ENCODE results near the gene USP12.
A peak's percentile ranks its signal among the peaks of the same experiment; 100 is the strongest.

Gene USP12

GRCh38 chr13:27052551-27053208 lies 118.9 kb downstream of the USP12 start:
- Histone ChIP-seq H3K27ac (ENCODE audit: insufficient read depth in 1 of 2, low read depth in 1 of 2, low read length in 2 of 2, poor library complexity in 1 of 2, severe bottlenecking in 2 of 2) (no peak overlapping the region), H3K9me3 (ENCODE audit: control extremely low read depth in 1 of 5, control insufficient read depth in 4 of 5, insufficient read depth in 2 of 5, low read depth in 1 of 5, low read length in 4 of 5) (peaks cover 0 to 5% (median 0%) of the 10 kb centered on the region in 5 experiments), H3K4me1 (ENCODE audit: control extremely low read depth in 1 of 4, control insufficient read depth in 4 of 4, insufficient read depth in 4 of 4, low read length in 3 of 4) (peaks cover 0 to 21% (median 10%) of the 10 kb centered on the region in 4 experiments), H3K27me3 (replicated peaks in 2 of 5; ENCODE audit: control insufficient read depth in 4 of 5, insufficient read depth in 5 of 5, low read length in 4 of 5) (no peaks in the 10 kb centered on the region), H3K36me3 (ENCODE audit: control insufficient read depth in 4 of 4, insufficient read depth in 4 of 4, low read length in 3 of 4) (no peaks in the 10 kb centered on the region), H3K4me3 (ENCODE audit: control insufficient read depth in 1 of 7, extremely low read depth in 1 of 7, insufficient read depth in 4 of 7, low read depth in 2 of 7, low read length in 6 of 7) (peak overlapping the region in 1 of 7 experiments; percentile 1)
- 100% methylated on average over 5 of the region's 6 CpGs for WGBS (ENCODE audit: insufficient coverage)
- CTCF ChIA-PET, result no interaction called here
- DNase-seq, result no peak
- POLR2A ChIA-PET, result no interaction called here

GRCh38 chr13:27047081-27047480 lies 124.5 kb downstream of the USP12 start:
- Histone ChIP-seq H3K27me3 (replicated peaks in 2 of 5; ENCODE audit: control insufficient read depth in 4 of 5, insufficient read depth in 5 of 5, low read length in 4 of 5) (no peaks in the 10 kb centered on the region), H3K4me1 (ENCODE audit: control extremely low read depth in 1 of 4, control insufficient read depth in 4 of 4, insufficient read depth in 4 of 4, low read length in 3 of 4) (peaks cover 4 to 16% (median 8%) of the 10 kb centered on the region in 4 experiments), H3K4me3 (ENCODE audit: control insufficient read depth in 1 of 7, extremely low read depth in 1 of 7, insufficient read depth in 4 of 7, low read depth in 2 of 7, low read length in 6 of 7) (no peak overlapping the region), H3K36me3 (ENCODE audit: control insufficient read depth in 4 of 4, insufficient read depth in 4 of 4, low read length in 3 of 4) (no peaks in the 10 kb centered on the region), H3K9me3 (ENCODE audit: control extremely low read depth in 1 of 5, control insufficient read depth in 4 of 5, insufficient read depth in 2 of 5, low read depth in 1 of 5, low read length in 4 of 5) (peaks cover 0 to 5% (median 0%) of the 10 kb centered on the region in 5 experiments), H3K27ac (ENCODE audit: insufficient read depth in 1 of 2, low read depth in 1 of 2, low read length in 2 of 2, poor library complexity in 1 of 2, severe bottlenecking in 2 of 2) (no peak overlapping the region)
- ChIA-PET POLR2A (no interaction called here), CTCF (no interaction called here)
- WGBS (ENCODE audit: insufficient coverage), result 95% methylated on average over 13 of the region's 13 CpGs
- no peak for DNase-seq

GRCh38 chr13:27044837-27045570 lies 126.6 kb downstream of the USP12 start:
- Histone ChIP-seq H3K9me3 (ENCODE audit: control extremely low read depth in 1 of 5, control insufficient read depth in 4 of 5, insufficient read depth in 2 of 5, low read depth in 1 of 5, low read length in 4 of 5) (no peaks in the 10 kb centered on the region), H3K4me3 (ENCODE audit: control insufficient read depth in 1 of 7, extremely low read depth in 1 of 7, insufficient read depth in 4 of 7, low read depth in 2 of 7, low read length in 6 of 7) (no peak overlapping the region), H3K36me3 (ENCODE audit: control insufficient read depth in 4 of 4, insufficient read depth in 4 of 4, low read length in 3 of 4) (no peaks in the 10 kb centered on the region), H3K27ac (ENCODE audit: insufficient read depth in 1 of 2, low read depth in 1 of 2, low read length in 2 of 2, poor library complexity in 1 of 2, severe bottlenecking in 2 of 2) (no peak overlapping the region), H3K27me3 (replicated peaks in 2 of 5; ENCODE audit: control insufficient read depth in 4 of 5, insufficient read depth in 5 of 5, low read length in 4 of 5) (no peaks in the 10 kb centered on the region), H3K4me1 (ENCODE audit: control extremely low read depth in 1 of 4, control insufficient read depth in 4 of 4, insufficient read depth in 4 of 4, low read length in 3 of 4) (peaks cover 4 to 16% (median 8%) of the 10 kb centered on the region in 4 experiments)
- CTCF ChIA-PET, result interaction anchor here (0.7 to 1.6 kb wide), 2 partner anchors 10 to 15 kb away, joined by 3 to 4 read pairs; no protein-coding TSS in a partner anchor
- POLR2A ChIA-PET, result no interaction called here
- DNase-seq, result peak in 2 of 3 donors; percentile 52 to 72
- 89% methylated on average over 14 of the region's 15 CpGs for WGBS (ENCODE audit: insufficient coverage)

DNA sequence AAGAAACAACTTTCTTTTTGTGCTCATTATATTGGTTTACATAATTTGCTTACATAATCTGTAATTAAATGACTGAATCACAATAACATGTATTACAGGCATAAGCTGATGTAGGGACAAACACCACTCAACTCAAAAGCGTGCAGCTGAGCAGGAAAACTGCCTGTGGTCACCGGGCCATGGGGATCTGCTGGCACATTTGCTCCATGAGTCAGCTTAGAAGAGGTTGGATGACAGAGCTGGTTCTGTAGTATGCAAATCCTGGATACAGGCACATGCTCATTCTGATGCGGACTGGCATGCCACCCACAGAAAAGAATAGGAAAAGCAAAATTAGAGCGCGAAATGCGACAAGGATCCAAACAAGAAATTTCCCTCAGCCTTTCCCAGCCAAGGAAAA lies 128.6 kb downstream of the USP12 start:
- peak; percentile 61 to 92 (median 87) for DNase-seq
- Histone ChIP-seq H3K27me3 (replicated peaks in 2 of 5; ENCODE audit: control insufficient read depth in 4 of 5, insufficient read depth in 5 of 5, low read length in 4 of 5) (no peaks in the 10 kb centered on the region), H3K4me1 (ENCODE audit: control extremely low read depth in 1 of 4, control insufficient read depth in 4 of 4, insufficient read depth in 4 of 4, low read length in 3 of 4) (peaks cover 4 to 16% (median 8%) of the 10 kb centered on the region in 4 experiments), H3K9me3 (ENCODE audit: control extremely low read depth in 1 of 5, control insufficient read depth in 4 of 5, insufficient read depth in 2 of 5, low read depth in 1 of 5, low read length in 4 of 5) (no peaks in the 10 kb centered on the region), H3K27ac (ENCODE audit: insufficient read depth in 1 of 2, low read depth in 1 of 2, low read length in 2 of 2, poor library complexity in 1 of 2, severe bottlenecking in 2 of 2) (no peak overlapping the region), H3K4me3 (ENCODE audit: control insufficient read depth in 1 of 7, extremely low read depth in 1 of 7, insufficient read depth in 4 of 7, low read depth in 2 of 7, low read length in 6 of 7) (no peak overlapping the region), H3K36me3 (ENCODE audit: control insufficient read depth in 4 of 4, insufficient read depth in 4 of 4, low read length in 3 of 4) (no peaks in the 10 kb centered on the region)
- ChIA-PET CTCF (no interaction called here), POLR2A (interaction anchor here (0.7 kb wide), 1 partner anchor 31 kb away, joined by 3 read pairs; no protein-coding TSS in a partner anchor)
- WGBS (ENCODE audit: insufficient coverage), result 0% methylated on average over 1 of the region's 6 CpGs

DNA sequence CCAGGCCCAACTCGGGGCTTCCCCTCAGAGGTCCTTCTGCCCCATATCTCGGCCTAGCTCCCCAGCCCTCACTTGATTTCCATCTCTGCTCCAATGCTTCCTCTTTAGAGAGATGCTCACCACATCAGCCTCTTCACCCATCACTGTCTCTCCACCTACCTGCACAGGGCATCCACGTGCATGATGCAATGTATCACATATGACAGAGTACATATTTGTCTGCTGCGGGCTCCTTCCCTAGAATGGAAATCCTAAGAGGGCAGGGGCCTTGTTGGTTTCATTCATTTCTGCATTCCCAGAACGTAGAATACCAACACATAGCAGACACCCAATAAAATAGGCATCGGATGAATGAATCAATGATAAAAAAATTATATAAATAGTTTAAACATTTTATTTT lies 130.3 kb downstream of the USP12 start:
- CTCF ChIA-PET, result no interaction called here
- DNase-seq, result no peak
- Histone ChIP-seq H3K36me3 (ENCODE audit: control insufficient read depth in 4 of 4, insufficient read depth in 4 of 4, low read length in 3 of 4) (no peaks in the 10 kb centered on the region), H3K9me3 (ENCODE audit: control extremely low read depth in 1 of 5, control insufficient read depth in 4 of 5, insufficient read depth in 2 of 5, low read depth in 1 of 5, low read length in 4 of 5) (no peaks in the 10 kb centered on the region), H3K4me1 (ENCODE audit: control extremely low read depth in 1 of 4, control insufficient read depth in 4 of 4, insufficient read depth in 4 of 4, low read length in 3 of 4) (peaks cover 4 to 16% (median 8%) of the 10 kb centered on the region in 4 experiments), H3K4me3 (ENCODE audit: control insufficient read depth in 1 of 7, extremely low read depth in 1 of 7, insufficient read depth in 4 of 7, low read depth in 2 of 7, low read length in 6 of 7) (no peak overlapping the region), H3K27me3 (replicated peaks in 2 of 5; ENCODE audit: control insufficient read depth in 4 of 5, insufficient read depth in 5 of 5, low read length in 4 of 5) (peaks cover 0 to 7% (median 0%) of the 10 kb centered on the region in 5 experiments), H3K27ac (ENCODE audit: insufficient read depth in 1 of 2, low read depth in 1 of 2, low read length in 2 of 2, poor library complexity in 1 of 2, severe bottlenecking in 2 of 2) (no peak overlapping the region)
- POLR2A ChIA-PET, result no interaction called here
- WGBS (ENCODE audit: insufficient coverage), result 77% methylated on average over 2 of the region's 6 CpGs

GRCh38 chr13:27040826-27041108 lies 130.8 kb downstream of the USP12 start:
- peaks cover 0 to 8% (median 0%) of the 10 kb centered on the region in 5 experiments for H3K27me3 ChIP-seq (replicated peaks in 2 of 5; ENCODE audit: control insufficient read depth in 4 of 5, insufficient read depth in 5 of 5, low read length in 4 of 5)
- no peaks in the 10 kb centered on the region for H3K36me3 ChIP-seq (ENCODE audit: control insufficient read depth in 4 of 4, insufficient read depth in 4 of 4, low read length in 3 of 4)
- 96% methylated on average over 3 of the region's 4 CpGs for WGBS (ENCODE audit: insufficient coverage)
- ChIA-PET POLR2A (no interaction called here), CTCF (interaction anchor here (0.9 kb wide), 1 partner anchor 56 kb away, joined by 3 read pairs; no protein-coding TSS in a partner anchor)
- no peak overlapping the region for H3K4me3 ChIP-seq (ENCODE audit: control insufficient read depth in 1 of 7, extremely low read depth in 1 of 7, insufficient read depth in 4 of 7, low read depth in 2 of 7, low read length in 6 of 7)
- H3K4me1 ChIP-seq (ENCODE audit: control extremely low read depth in 1 of 4, control insufficient read depth in 4 of 4, insufficient read depth in 4 of 4, low read length in 3 of 4), result peaks cover 4 to 16% (median 8%) of the 10 kb centered on the region in 4 experiments
- no peak for DNase-seq
- H3K9me3 ChIP-seq (ENCODE audit: control extremely low read depth in 1 of 5, control insufficient read depth in 4 of 5, insufficient read depth in 2 of 5, low read depth in 1 of 5, low read length in 4 of 5), result no peaks in the 10 kb centered on the region
- no peak overlapping the region for H3K27ac ChIP-seq (ENCODE audit: insufficient read depth in 1 of 2, low read depth in 1 of 2, low read length in 2 of 2, poor library complexity in 1 of 2, severe bottlenecking in 2 of 2)

DNA sequence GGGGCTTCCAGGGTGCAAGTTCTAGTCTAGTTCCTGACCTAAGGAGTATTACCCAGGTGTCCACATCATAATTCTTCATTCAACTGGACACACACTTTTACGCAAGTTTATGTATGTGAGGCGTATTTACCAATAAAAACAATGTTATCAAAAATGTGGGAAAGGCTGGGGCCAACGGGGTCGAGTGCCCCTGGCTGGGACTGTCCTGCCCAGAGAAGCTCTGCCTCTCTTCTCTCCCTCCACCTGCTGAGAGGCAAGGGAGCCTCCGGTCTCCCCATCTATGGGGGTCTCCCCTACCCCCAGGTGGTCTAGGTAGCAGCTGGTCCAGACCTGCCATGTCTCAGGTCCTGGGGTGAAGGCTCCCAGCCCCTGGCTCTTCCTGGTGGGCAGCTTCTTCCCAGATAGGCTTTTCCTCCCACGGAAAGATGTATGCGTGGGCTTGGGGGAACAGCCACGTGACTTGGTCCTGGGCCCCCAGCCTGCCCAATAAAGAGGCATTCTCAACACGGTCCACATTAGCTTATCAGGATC lies 132.4 kb downstream of the USP12 start:
- ChIA-PET POLR2A (no interaction called here), CTCF (interaction anchor here (0.6 to 1.2 kb wide), 2 partner anchors 12 to 123 kb away, joined by 3 read pairs; no protein-coding TSS in a partner anchor)
- no peak for DNase-seq
- 96% methylated on average over 6 of the region's 9 CpGs for WGBS (ENCODE audit: insufficient coverage)
- Histone ChIP-seq H3K9me3 (ENCODE audit: control extremely low read depth in 1 of 5, control insufficient read depth in 4 of 5, insufficient read depth in 2 of 5, low read depth in 1 of 5, low read length in 4 of 5) (no peaks in the 10 kb centered on the region), H3K4me3 (ENCODE audit: control insufficient read depth in 1 of 7, extremely low read depth in 1 of 7, insufficient read depth in 4 of 7, low read depth in 2 of 7, low read length in 6 of 7) (no peak overlapping the region), H3K36me3 (ENCODE audit: control insufficient read depth in 4 of 4, insufficient read depth in 4 of 4, low read length in 3 of 4) (no peaks in the 10 kb centered on the region), H3K27ac (ENCODE audit: insufficient read depth in 1 of 2, low read depth in 1 of 2, low read length in 2 of 2, poor library complexity in 1 of 2, severe bottlenecking in 2 of 2) (no peak overlapping the region), H3K4me1 (ENCODE audit: control extremely low read depth in 1 of 4, control insufficient read depth in 4 of 4, insufficient read depth in 4 of 4, low read length in 3 of 4) (peaks cover 0 to 10% (median 5%) of the 10 kb centered on the region in 4 experiments), H3K27me3 (replicated peaks in 2 of 5; ENCODE audit: control insufficient read depth in 4 of 5, insufficient read depth in 5 of 5, low read length in 4 of 5) (peaks cover 0 to 21% (median 2%) of the 10 kb centered on the region in 5 experiments)

Measured in common myeloid progenitor, CD34-positive (primary cell).